MM.1S (cell line): ENCODE measurements around the gene TNKS1BP1.

Experiments
- DNase-seq: peaks from one replicate; pipeline ENCODE4 v3.0.0-alpha.2; 2015
- H2AFZ ChIP-seq: fragments of 300-600 bp; sonication (generic); 2 replicates; pipeline ENCODE4 v1.6.0; 2016; ENCODE audit warnings: antibody characterized with exemption, low read length
- H3F3A ChIP-seq: fragments of 300-600 bp; sonication (generic); 2 replicates; pipeline ENCODE4 v1.6.1; 2016; ENCODE audit warnings: mild to moderate bottlenecking, antibody characterized with exemption, low read length, moderate library complexity, mixed read lengths; ENCODE audit not compliant: insufficient read depth
- H3K27ac ChIP-seq: fragments of 300-600 bp; sonication (generic); 2 replicates; pipeline ENCODE4 v1.5.1; 2016; ENCODE audit warnings: mild to moderate bottlenecking, low read length
- H3K27me3 ChIP-seq: fragments of 300-600 bp; sonication (generic); replicated peaks from 2 replicates; pipeline ENCODE4 v1.6.0; 2016; ENCODE audit warnings: low read length; ENCODE audit not compliant: insufficient read depth
- H3K36me3 ChIP-seq: fragments of 300-600 bp; sonication (generic); replicated peaks from 2 replicates; pipeline ENCODE4 v1.6.1; 2016; ENCODE audit warnings: mild to moderate bottlenecking, low read length, mixed read lengths; ENCODE audit not compliant: insufficient read depth
- H3K4me1 ChIP-seq: fragments of 300-600 bp; sonication (generic); 2 replicates; pipeline ENCODE4 v1.6.1; 2016; ENCODE audit warnings: low read length, mixed read lengths
- H3K4me2 ChIP-seq: fragments of 300-600 bp; sonication (generic); 2 replicates; pipeline ENCODE4 v1.6.0; 2016; ENCODE audit warnings: low read depth, low read length
- H3K4me3 ChIP-seq: fragments of 300-600 bp; sonication (generic); 2 replicates; pipeline ENCODE4 v1.5.1; 2016; ENCODE audit warnings: low read length, mixed read lengths
- H3K79me2 ChIP-seq: fragments of 300-600 bp; sonication (generic); 2 replicates; pipeline ENCODE4 v1.6.1; 2016; ENCODE audit warnings: mixed run types, low read length, mixed read lengths
- H3K9ac ChIP-seq: fragments of 300-600 bp; sonication (generic); 2 replicates; pipeline ENCODE4 v1.6.1; 2016; ENCODE audit warnings: low read length, mixed read lengths
- H3K9me2 ChIP-seq: fragments of 300-600 bp; sonication (generic); replicated peaks from 2 replicates; pipeline ENCODE4 v1.6.1; 2016; ENCODE audit warnings: mild to moderate bottlenecking, low read length, mixed read lengths; ENCODE audit not compliant: insufficient read depth
- H3K9me3 ChIP-seq: fragments of 300-600 bp; sonication (generic); replicated peaks from 2 replicates; pipeline ENCODE4 v1.6.1; 2016; ENCODE audit warnings: mild to moderate bottlenecking, low read length, mixed read lengths; ENCODE audit not compliant: insufficient read depth
- H4K20me1 ChIP-seq: fragments of 300-600 bp; sonication (generic); 2 replicates; pipeline ENCODE4 v1.6.1; 2016; ENCODE audit warnings: mild to moderate bottlenecking, low read length, moderate library complexity, mixed read lengths; ENCODE audit not compliant: insufficient read depth
- CTCF ChIP-seq: fragments of 300-600 bp; sonication (generic); IDR thresholded peaks from 2 replicates; pipeline ENCODE4 v1.5.1; 2016; ENCODE audit warnings: antibody characterized with exemption, low read length, mixed read lengths
- EZH2 ChIP-seq: fragments of 300-600 bp; sonication (generic); optimal IDR thresholded peaks from 2 replicates; pipeline ENCODE3; 2017; ENCODE audit warnings: low read depth, mild to moderate bottlenecking, antibody characterized with exemption, low read length, mixed read lengths
- EZH2phosphoT487 ChIP-seq: fragments of 300-600 bp; sonication (generic); IDR thresholded peaks from 2 replicates; pipeline ENCODE4 v1.6.1; 2018; ENCODE audit warnings: antibody characterized with exemption, low read length

Gene TNKS1BP1

DNA sequence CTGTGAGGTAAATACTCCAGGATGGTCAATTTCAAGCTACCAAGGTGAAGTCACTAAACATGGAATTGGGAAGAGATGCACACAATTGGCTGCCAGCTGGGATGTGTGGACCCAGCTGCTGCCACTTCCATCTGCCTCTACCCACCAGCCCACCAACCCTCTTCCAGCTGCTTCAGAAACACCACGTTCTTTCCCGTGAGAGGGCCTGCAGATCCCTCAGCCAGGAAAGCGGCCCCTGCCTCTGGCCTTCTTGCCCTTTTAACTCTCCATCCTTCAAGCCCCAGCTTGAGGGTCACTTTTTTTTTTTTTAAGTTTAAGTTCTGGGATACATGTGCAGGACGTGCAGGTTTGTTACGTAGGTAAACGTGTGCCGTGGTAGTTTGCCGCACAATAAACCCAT lies 36.2 kb upstream of the TNKS1BP1 start:
- no peak for TF ChIP-seq EZH2
- no peak for TF ChIP-seq CTCF
- TF ChIP-seq EZH2phosphoT487 = no peak
- no peaks in the 10 kb centered on the region for H3K9me3 ChIP-seq
- no peaks in the 10 kb centered on the region for H3K27me3 ChIP-seq
- H3K27ac ChIP-seq = no peak overlapping the region
- no peak overlapping the region for H3K9ac ChIP-seq
- no peak overlapping the region for H3K4me2 ChIP-seq
- no peaks in the 10 kb centered on the region for H3K36me3 ChIP-seq
- no peak for DNase-seq
- H3F3A ChIP-seq = no peaks in the 10 kb centered on the region
- no peaks in the 10 kb centered on the region for H3K79me2 ChIP-seq
- H3K4me1 ChIP-seq = no peaks in the 10 kb centered on the region
- H2AFZ ChIP-seq = no peak overlapping the region
- no peaks in the 10 kb centered on the region for H3K9me2 ChIP-seq
- H3K4me3 ChIP-seq = no peak overlapping the region
- no peaks in the 10 kb centered on the region for H4K20me1 ChIP-seq

DNA sequence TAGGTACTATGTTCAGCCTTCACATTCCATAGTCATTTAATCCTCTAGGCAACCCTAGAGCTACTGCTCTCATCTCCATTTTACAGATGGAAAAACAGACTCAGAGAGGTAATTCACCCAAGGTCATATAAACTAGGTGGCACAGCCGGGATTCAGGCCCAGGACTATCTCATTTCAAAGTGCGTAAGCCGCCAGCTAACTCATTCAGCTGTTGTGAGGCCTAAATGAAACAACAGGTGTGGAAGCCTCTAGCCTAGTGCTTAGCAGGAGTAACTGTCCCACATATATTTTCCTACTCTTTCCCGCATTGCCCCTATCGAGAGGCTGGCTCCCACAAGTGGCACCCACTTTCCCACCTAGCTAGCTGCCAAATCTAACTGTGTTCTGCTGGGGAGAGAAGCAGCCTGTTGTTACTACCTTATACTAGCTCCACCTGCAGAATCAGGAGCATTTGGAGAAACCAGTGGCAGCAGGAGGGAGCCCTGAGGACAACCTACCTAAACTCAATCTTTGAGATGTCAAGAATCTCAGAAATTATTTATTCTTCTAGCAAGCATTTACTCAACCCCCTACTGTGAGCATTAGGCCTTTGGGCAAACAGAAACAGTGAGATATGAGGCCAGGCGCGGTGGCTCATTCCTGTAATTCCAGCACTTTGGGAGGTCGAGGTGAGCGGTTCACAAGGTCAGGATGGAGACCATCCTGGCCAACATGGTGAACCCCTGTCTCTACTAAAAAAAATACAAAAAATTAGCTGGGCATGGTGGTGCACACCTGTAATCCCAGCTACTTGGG lies 35.3 kb upstream of the TNKS1BP1 start:
- DNase-seq = no peak
- Histone ChIP-seq H2AFZ (no peak overlapping the region), H3K9me3 (no peaks in the 10 kb centered on the region), H3K27ac (no peak overlapping the region), H3K4me3 (no peak overlapping the region), H3K4me2 (no peak overlapping the region), H3K79me2 (no peaks in the 10 kb centered on the region), H3K36me3 (no peaks in the 10 kb centered on the region), H3K9ac (no peak overlapping the region), H3K4me1 (no peaks in the 10 kb centered on the region), H4K20me1 (no peaks in the 10 kb centered on the region), H3F3A (no peaks in the 10 kb centered on the region), H3K27me3 (no peaks in the 10 kb centered on the region), H3K9me2 (no peaks in the 10 kb centered on the region)
- TF ChIP-seq CTCF = no peak
- TF ChIP-seq EZH2phosphoT487 = no peak
- TF ChIP-seq EZH2 = no peak

GRCh38 chr11:57359396-57359795 lies 34.6 kb upstream of the TNKS1BP1 start:
- H3K27me3 ChIP-seq = no peaks in the 10 kb centered on the region
- no peak overlapping the region for H3K4me3 ChIP-seq
- H2AFZ ChIP-seq = no peak overlapping the region
- no peak overlapping the region for H3K9ac ChIP-seq
- H3K27ac ChIP-seq = no peak overlapping the region
- DNase-seq = no peak
- H3K79me2 ChIP-seq = no peaks in the 10 kb centered on the region
- H3K9me3 ChIP-seq = no peaks in the 10 kb centered on the region
- no peaks in the 10 kb centered on the region for H3K36me3 ChIP-seq
- H3K4me1 ChIP-seq = no peaks in the 10 kb centered on the region
- TF ChIP-seq CTCF (no peak), EZH2 (no peak), EZH2phosphoT487 (no peak)
- H3F3A ChIP-seq = no peaks in the 10 kb centered on the region
- H3K9me2 ChIP-seq = no peaks in the 10 kb centered on the region
- H3K4me2 ChIP-seq = no peak overlapping the region
- no peaks in the 10 kb centered on the region for H4K20me1 ChIP-seq
